GM18873 (cell line): Measurements from ENCODE around the gene MMD2.

ENCODE experiments used
- ATAC-seq: cut with Tn5 transposase; IDR thresholded peaks from one replicate; pipeline ENCODE4 v1.9.1; 2021; ENCODE audit warnings: mild to moderate bottlenecking, moderate library complexity, moderate number of reproducible peaks; ENCODE audit not compliant: unreplicated experiment, low FRiP score

The MMD2 gene

DNA sequence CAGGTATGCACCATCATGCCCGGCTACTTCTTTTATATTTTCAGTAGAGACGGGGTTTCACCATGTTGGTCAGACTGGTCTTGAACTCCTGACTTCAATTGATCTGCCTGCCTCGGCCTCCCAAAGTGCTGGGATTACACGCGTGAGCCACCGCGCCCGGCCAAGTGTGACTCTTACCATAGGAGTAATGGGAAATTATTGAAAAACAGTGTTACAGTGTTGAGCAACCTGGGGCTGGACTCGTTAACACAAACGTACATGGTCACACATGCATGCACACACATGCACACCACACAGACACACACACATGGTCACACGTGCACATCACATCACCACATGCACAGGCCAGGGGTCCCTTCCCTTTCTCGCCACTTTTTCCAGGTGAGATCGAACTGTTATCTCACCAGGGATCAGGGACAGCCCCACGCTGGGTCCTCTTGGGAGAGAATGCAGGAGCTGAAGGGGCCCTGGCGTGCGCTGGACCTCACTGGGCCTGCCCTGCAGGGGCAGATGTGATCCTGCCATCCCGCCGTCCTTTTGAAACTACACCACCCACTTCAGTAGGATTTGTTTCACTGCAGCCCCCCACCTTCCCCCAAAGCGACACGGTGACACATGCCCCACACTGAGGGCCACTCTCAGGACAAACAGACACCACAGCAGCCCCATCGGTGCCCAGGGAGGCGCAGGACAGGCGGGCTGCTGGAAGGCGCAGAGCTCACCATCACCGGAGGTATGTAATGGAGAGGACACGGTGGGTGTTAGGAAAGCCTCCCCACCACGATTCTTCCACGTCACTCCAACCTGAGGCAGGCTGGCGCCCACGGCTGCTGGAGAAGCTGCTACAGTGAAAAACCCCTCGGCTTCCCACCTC lies 85.7 kb downstream of the MMD2 start:
- no peak for ATAC-seq

DNA sequence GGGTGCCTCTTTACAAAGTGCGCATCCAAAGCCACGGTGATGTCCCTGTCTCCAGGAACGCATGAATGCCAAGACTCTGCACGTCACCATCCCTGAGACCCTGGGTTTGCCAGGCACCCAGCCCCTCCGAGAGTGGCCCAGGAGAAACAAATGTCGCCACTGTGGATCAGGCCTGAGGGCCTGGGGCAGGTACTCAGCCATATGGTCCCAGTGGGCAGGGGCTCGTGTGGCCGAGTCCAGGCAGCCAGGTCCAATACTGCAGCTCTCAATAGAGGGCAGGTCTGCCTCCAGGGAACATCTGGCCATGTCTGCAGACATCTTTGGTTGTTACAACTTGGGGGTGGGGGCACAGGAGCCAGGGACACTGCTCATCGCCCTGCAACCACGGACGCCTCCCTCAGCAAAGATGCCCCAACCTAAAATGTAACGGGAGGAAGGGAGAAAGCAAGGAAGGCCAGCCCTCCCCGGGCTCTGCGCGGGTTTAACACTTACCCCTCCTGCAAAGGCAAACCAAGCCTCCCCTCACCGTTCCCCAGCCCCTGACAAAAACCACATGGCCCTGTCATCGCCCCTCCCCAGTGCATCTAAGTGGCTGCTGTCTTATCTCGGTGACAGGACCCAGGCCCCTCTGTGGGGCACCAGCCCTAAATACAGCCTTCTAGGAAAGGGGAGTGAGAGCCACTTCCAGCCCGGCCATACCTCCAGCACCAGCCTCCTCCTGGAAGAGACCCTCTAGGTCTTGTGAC lies 86.9 kb downstream of the MMD2 start:
- ATAC-seq: no peak

GRCh38 chr7:4871056-4871680 lies 87.8 kb downstream of the MMD2 start:
- no peak for ATAC-seq

DNA sequence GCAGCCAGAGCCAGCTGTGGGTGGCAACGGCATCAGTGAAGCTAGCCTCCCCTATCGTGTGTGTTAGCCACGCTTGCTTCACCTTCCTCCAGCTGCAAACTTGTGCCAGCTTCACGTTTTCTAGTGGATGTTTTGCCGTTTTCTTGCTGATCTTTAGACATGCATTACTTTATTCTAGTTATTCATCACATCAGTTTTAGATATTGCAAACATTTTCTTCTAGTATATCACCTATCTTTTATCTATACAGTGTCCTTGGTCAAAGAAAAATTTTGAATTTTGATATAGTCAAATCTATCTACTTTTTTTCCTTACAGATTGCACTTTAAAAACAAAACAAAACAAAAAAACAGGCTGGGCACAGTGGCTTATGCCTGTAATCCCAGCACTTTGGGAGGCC lies 90.5 kb downstream of the MMD2 start:
- no peak for ATAC-seq

DNA sequence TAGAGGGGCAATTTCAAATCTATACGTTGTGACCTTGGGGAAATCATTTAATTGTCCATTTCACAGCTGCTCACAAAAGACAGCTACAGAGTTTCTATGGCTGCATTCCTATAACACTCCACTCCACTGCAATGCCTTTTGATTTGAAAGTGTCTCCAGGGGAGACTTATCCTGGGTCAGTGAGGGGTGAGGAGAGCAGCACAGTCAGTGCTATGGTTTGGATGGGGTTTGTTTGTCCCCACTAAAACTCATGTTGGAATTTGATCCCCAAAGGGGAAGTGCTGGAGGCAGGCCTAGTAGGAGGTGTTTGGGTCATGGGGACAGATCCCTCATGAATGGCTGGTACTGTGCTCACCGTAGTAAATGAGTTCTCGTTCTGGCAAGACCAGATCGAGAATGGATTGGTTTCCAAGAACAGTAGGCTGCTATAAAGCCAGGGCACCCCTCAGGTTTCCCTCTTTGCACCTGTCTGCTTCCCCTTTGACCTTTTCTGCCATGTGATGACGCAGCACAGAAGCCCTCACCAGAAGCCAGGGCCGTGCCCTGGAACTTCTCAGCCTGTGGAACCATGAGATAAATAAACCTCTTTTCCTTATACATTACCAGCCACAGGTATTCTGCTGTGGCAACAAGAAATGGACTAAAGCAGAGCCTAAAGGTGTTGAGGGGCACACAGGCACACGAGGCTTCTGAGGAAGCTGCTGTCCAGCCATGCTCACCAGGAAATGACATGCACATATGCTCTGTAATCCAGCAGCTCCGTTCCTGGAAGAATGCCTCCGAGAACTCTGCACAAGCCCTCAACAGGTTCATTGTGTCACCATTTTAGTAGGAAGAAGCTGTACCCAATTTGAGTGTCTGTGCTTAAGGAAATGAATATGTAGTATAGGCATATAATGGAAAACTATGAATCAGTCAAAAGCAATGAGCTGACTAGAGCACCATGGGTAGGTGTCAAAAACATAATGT lies 92.2 kb downstream of the MMD2 start:
- ATAC-seq: no peak

DNA sequence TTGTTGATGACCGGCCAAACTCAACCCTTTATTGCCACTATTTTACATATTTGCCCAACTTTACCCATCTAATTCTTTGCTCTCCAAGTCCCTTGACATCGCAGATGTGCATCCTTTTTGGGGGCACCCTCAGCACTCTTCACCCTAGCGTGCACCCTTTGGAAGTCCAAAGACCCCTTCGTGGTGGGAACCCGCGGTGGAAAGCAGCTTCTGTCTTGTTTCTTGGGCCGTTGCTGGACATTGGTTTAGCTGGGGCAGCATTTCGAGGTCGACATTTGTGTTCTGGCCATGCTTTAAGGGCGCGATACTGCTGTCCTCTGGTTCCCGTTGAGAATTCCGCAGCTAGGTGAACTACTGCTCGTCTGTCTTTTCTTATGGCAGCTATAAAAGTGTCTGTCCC lies 96.8 kb downstream of the MMD2 start:
- no peak for ATAC-seq

DNA sequence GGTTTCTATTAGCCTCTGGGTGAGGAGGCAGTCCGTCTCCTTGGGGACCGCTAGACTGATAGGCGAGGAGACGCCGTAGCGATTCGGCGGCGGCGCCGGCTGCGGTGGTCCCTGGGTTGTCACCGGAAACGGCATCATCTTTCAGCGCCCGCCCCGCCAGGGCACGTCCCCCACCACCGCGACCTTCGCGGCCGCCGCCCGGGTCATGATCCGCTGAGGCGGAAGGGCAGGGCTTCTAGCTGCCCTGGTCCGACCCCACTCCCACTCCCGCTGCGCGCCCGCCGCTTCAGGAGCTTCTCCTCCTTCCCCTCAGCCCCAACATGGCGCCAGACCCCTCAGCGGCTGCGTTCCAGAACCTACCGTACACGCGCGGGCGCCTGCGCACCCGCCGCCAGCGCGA lies 97.3 kb downstream of the MMD2 start, which contains the start of gene PAPOLB:
Gene PAPOLB, minus strand, starts transcription at position 358 of the 400 bp plus-strand sequence. Its CDS starts 220 bp downstream, at position 138.
- ATAC-seq: no peak

DNA sequence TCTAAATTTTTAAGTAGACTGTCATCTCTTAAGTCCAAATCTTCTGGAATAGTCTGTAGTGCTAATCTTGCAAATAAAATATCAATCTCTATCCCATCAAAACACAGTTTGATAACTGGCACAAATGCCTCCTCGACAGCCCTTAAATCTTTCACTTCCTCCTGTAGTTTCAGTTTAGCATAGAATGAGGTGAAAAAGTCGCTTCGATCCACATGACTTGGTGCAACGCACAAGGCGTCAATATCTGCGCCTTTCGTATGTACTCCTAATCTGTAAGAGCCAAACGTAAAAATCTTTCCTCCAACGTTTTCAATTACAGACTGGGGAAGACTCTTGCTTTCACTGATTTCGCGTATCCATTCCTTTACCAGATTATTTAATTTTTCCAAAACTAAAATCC lies 97.8 kb downstream of the MMD2 start:
- no peak for ATAC-seq

DNA sequence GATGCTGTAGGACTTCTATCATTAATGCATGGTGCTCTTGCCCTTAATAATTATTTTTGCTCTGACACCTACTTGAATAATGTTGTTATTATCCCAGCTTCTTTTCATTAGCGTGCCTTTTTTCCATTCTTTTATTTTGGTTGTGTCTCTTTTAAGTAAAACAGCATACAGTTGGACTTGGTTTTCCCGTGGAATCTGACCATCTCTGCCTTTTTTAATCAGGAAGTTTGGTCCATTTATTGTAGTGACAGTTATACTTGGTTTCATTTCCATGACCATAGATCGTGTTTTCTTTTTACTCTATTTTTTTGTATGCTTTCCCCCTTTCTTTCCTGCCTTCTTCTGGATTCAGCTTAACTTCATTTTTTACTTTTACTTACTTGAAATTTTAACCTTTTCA lies 101.8 kb downstream of the MMD2 start:
- no peak for ATAC-seq

- no peak for ATAC-seq
Observed at GRCh38 chr7:4856336-4857057, 102.5 kb downstream of the MMD2 start.
